K562 (cell line): ENCODE data around the gene COMMD8. TPM values are rescaled to one million over a fixed set of nuclear protein-coding genes. Genes with fewer than 3 reads are reported as not detected.

Source experiments
- ATAC-seq: fragments of 200-7000 bp; cut with Tn5 transposase; 3 replicates; pipeline ENCODE4 v1.9.1; 2020; ENCODE audit warnings: moderate library complexity
- BruUV-seq: library from RNA; stranded (reverse); fragments of 400-500 nt; replicated peaks from 2 replicates; lab custom pipeline; 2021; lab: Mats Ljungman, UMichigan
- CTCF ChIA-PET: fragments of 300-600 bp; formaldehyde crosslinking; extraction: SDS; loops from one replicate; lab custom pipeline; 2021; ENCODE audit warnings: low intra/inter-chr PET ratio; lab: Yijun Ruan, JAX
- POLR2A ChIA-PET: fragments of 300-600, 350-650 bp; sonication (Branson Sonifier 250); formaldehyde crosslinking; extraction: SDS; loops from one replicate; lab custom pipeline; 2021; ENCODE audit warnings: antibody characterized with exemption, inconsistent platforms; lab: Yijun Ruan, JAX
- DNase-seq, 4 experiments: peaks; one replicate each; pipeline versions ENCODE4 v3.0.0 to v3.0.0-alpha.2; 2011 to 2018; ENCODE audit warnings: low spot score in 3 of 4, mixed read lengths in 3 of 4; ENCODE audit errors: extremely low read depth in 1 of 4
- FAIRE-seq: peaks from 2 replicates; lab custom pipeline; 2011; peaks lifted over from hg19 to GRCh38; lab: Jason Lieb, UNC
- H2AFZ ChIP-seq: 2 replicates; pipeline ENCODE4 v1.6.0; 2011; ENCODE audit warnings: low read depth, low read length, control low read depth, inconsistent platforms
- H3K27ac ChIP-seq: fragments of 200-600 bp; 3 replicates; pipeline ENCODE4 v1.8.0; 2011; ENCODE audit warnings: low read depth, mild to moderate bottlenecking, control low read depth, inconsistent platforms, low read length, moderate library complexity, mixed read lengths; ENCODE audit errors: extremely low read depth
- H3K27me3 ChIP-seq, 2 experiments: fragments of 300-600 bp in 1 of 2; 2 replicates in 1 of 2; 3 replicates in 1 of 2; pipeline versions ENCODE4 v1.6.0 to v1.8.0; 2011; ENCODE audit warnings: inconsistent platforms in 2 of 2, low read length in 2 of 2, mild to moderate bottlenecking in 1 of 2, mixed read lengths in 1 of 2, moderate library complexity in 1 of 2; ENCODE audit not compliant: control insufficient read depth in 2 of 2, insufficient read depth in 2 of 2
- H3K36me3 ChIP-seq: fragments of 300-600 bp; 3 replicates; pipeline ENCODE4 v1.8.0; 2011; ENCODE audit warnings: mild to moderate bottlenecking, low read length, inconsistent platforms; ENCODE audit not compliant: control insufficient read depth, insufficient read depth
- H3K4me1 ChIP-seq, 2 experiments: fragments of 200-600 bp in 1 of 2; replicated peaks in 1 of 2; 2 replicates in 1 of 2; 3 replicates in 1 of 2; pipeline versions ENCODE4 v1.5.1 to v1.8.0; 2011; ENCODE audit warnings: inconsistent platforms in 2 of 2, low read length in 2 of 2, mild to moderate bottlenecking in 1 of 2, mixed read lengths in 1 of 2, moderate library complexity in 1 of 2; ENCODE audit not compliant: control insufficient read depth in 2 of 2, insufficient read depth in 2 of 2
- H3K4me2 ChIP-seq: 2 replicates; pipeline ENCODE4 v1.6.1; 2011; ENCODE audit warnings: low read length, control low read depth, inconsistent platforms, mixed read lengths; ENCODE audit not compliant: insufficient read depth
- H3K4me3 ChIP-seq: fragments of 200-600 bp; sonication (generic), shearing (Covaris generic); 2 replicates; pipeline ENCODE4 v1.5.1; 2016; ENCODE audit warnings: control low read depth, inconsistent platforms
- H3K79me2 ChIP-seq: fragments of 200-600 bp; 3 replicates; pipeline ENCODE4 v1.8.0; 2011; ENCODE audit warnings: low read length, inconsistent platforms; ENCODE audit not compliant: control insufficient read depth, insufficient read depth
- H3K9ac ChIP-seq, 2 experiments: 2 replicates each; pipeline versions ENCODE4 v1.6.0 to v1.6.1; 2011; ENCODE audit warnings: low read depth in 2 of 2, low read length in 2 of 2, control low read depth in 1 of 2, inconsistent platforms in 1 of 2, mild to moderate bottlenecking in 1 of 2, mixed read lengths in 1 of 2; ENCODE audit not compliant: insufficient read depth in 1 of 2
- H3K9me1 ChIP-seq: one replicate; pipeline ENCODE4 v1.6.0; 2011; ENCODE audit warnings: inconsistent platforms, mild to moderate bottlenecking, low read length, moderate library complexity; ENCODE audit not compliant: control insufficient read depth, insufficient read depth
- H3K9me3 ChIP-seq: replicated peaks from 2 replicates; pipeline ENCODE4 v1.5.1; 2011; ENCODE audit warnings: low read depth, low read length, inconsistent platforms; ENCODE audit not compliant: control insufficient read depth, insufficient read depth
- H4K20me1 ChIP-seq: replicated peaks from 2 replicates; pipeline ENCODE4 v1.6.1; 2011; ENCODE audit warnings: low read length, inconsistent platforms, mixed read lengths; ENCODE audit not compliant: control insufficient read depth, insufficient read depth
- BCOR ChIP-seq: fragments of 450-650 bp; IDR thresholded peaks from 2 replicates; pipeline ENCODE4 v1.6.1; 2016
- CBFA2T2 ChIP-seq: fragments of 450-650 bp; conservative IDR thresholded peaks from 2 replicates; pipeline ENCODE4 v1.6.1; 2017; ENCODE audit warnings: mild to moderate bottlenecking
- CC2D1A ChIP-seq: fragments of 450-650 bp; IDR thresholded peaks from 2 replicates; pipeline ENCODE4 v1.6.1; 2017; ENCODE audit warnings: mild to moderate bottlenecking
- E2F3 ChIP-seq: fragments of 250-450 bp; sonication (Bioruptor Pico); IDR thresholded peaks from 2 replicates; pipeline ENCODE4 v1.4.0; 2020; ENCODE audit warnings: mild to moderate bottlenecking
- JUN ChIP-seq, 2 experiments: sonication (generic) in 1 of 2; formaldehyde crosslinking in 1 of 2; IDR thresholded peaks; 2 replicates each; pipeline versions ENCODE4 v1.6.1 to v1.8.0; 2012 to 2022; ENCODE audit warnings: borderline replicate concordance in 2 of 2, mild to moderate bottlenecking in 2 of 2, improper control_type of control experiment in 1 of 2, low read depth in 1 of 2, low read length in 1 of 2, missing genetic modification reagents in 1 of 2
- KAT2B ChIP-seq: IDR thresholded peaks from one replicate; pipeline ENCODE4 v1.6.1; 2012; ENCODE audit warnings: low read depth, mild to moderate bottlenecking, control low read depth, inconsistent platforms, low read length, moderate library complexity
- PCBP1 ChIP-seq: fragments of 200-400 bp; formaldehyde crosslinking; IDR thresholded peaks from 2 replicates; pipeline ENCODE4 v1.6.1; 2018; ENCODE audit warnings: mild to moderate bottlenecking, low read depth, low read length; ENCODE audit not compliant: poor library complexity, severe bottlenecking
- PRMT5 ChIP-seq: sonication (generic); formaldehyde crosslinking; IDR thresholded peaks from 2 replicates; pipeline ENCODE4 v1.5.0; 2020; ENCODE audit warnings: missing genetic modification reagents
- RFX1 ChIP-seq: fragments of 450-650 bp; IDR thresholded peaks from 2 replicates; pipeline ENCODE4 v1.6.1; 2016; ENCODE audit warnings: mild to moderate bottlenecking, moderate library complexity
- SMAD1 ChIP-seq: fragments of 150-350 bp; IDR thresholded peaks from 2 replicates; pipeline ENCODE4 v1.6.1; 2014; ENCODE audit warnings: low read length, low read depth; ENCODE audit not compliant: partially characterized antibody
- YY1 ChIP-seq, 3 experiments: IDR thresholded peaks; 2 replicates each; pipeline ENCODE4 v1.6.1; 2011; ENCODE audit warnings: low read length in 2 of 3, mild to moderate bottlenecking in 2 of 3, moderate library complexity in 2 of 3, borderline replicate concordance in 1 of 3, control low read depth in 1 of 3, low read depth in 1 of 3; ENCODE audit not compliant: insufficient read depth in 3 of 3, insufficient replicate concordance in 2 of 3, control insufficient read depth in 1 of 3, insufficient read length in 1 of 3; ENCODE audit errors: extremely low read depth in 1 of 3
- ZBTB7A ChIP-seq: IDR thresholded peaks from 2 replicates; pipeline ENCODE4 v1.6.1; 2011; ENCODE audit warnings: low read depth, mild to moderate bottlenecking, low read length, moderate library complexity, borderline replicate concordance; ENCODE audit not compliant: control insufficient read depth
- ZNF3 ChIP-seq: fragments of 250-450 bp; sonication (Bioruptor Pico); IDR thresholded peaks from 2 replicates; pipeline ENCODE4 v1.5.0; 2021; ENCODE audit warnings: mild to moderate bottlenecking, moderate library complexity
- WGBS: fragments of 100-300 bp; shearing (Covaris generic); methylation state at CpG from one replicate; pipeline ENCODE4 v1.1.6; 2016; ENCODE audit warnings: low coverage, mixed read lengths; ENCODE audit not compliant: insufficient coverage; ENCODE audit errors: missing lambda C conversion rate; 5-methylcytosine and 5-hydroxymethylcytosine counted together
- in situ Hi-C: fragments of 300-500 bp; cut with MboI; formaldehyde crosslinking; loops from 4 replicates; pipeline ENCODE4 v1.15.0; 2018; ENCODE audit warnings: inconsistent platforms, mixed read lengths
- intact Hi-C: fragments of 100-400 bp; cut with micrococcal nuclease; formaldehyde crosslinking; loops from 2 replicates; pipeline ENCODE4 v1.14.2; 2022
- polyA plus RNA-seq, 8 experiments: library from polyadenylated mRNA; depleted of rRNA in 4 of 8; stranded (reverse) in 5 of 8; unstranded in 3 of 8; fragments of >200 nt; fragmentation: Nextera tagmentation in 2 of 8; fragmentation: Illumina TruSeq in 1 of 8; extraction: Ambion mirVana in 2 of 8; extraction: Trizol in 1 of 8; gene quantifications; 2 replicates each; pipeline versions ENCODE4 v1.2.1 to v1.2.3, GENCODE V29; 2011 to 2014; ENCODE audit warnings: inconsistent platforms in 1 of 8, missing spikeins in 1 of 8
- total RNA-seq, 7 experiments: library from RNA; depleted of rRNA in 6 of 7; stranded (reverse); fragments of >200 nt in 6 of 7; fragmentation: Illumina TruSeq in 2 of 7; extraction: Trizol in 2 of 7; gene quantifications; 2 replicates each; pipeline versions ENCODE4 v1.2.1 to v1.2.3, GENCODE V29; 2011 to 2021; ENCODE audit warnings: low replicate concordance in 1 of 7

COMMD8 gene
- total and polyA plus RNA-seq, 9 of the 15 experiments (the other 6 are each of a cell fraction or from before 2014, with no cell fraction given), result 7.6 to 41.0 (median 13.1) TPM

DNA sequence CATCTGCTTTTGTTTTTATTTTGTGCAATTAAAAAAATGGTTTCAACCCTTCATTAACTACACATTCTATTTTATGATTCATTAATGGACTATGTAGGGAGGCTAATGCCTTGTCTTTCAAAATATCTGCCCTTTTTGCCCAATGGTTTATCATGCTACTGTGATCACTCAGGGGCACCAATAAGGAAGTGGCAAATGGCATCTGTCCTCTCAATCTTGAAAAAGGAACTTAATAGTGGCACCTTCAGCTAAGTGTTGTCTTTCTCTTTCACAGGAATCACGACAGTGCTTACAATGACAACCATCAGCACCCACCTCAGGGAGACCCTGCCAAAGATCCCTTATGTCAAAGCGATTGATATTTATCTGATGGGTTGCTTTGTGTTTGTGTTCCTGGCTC, 57.1 kb downstream of the COMMD8 start:
- Histone ChIP-seq H3K36me3 (no peaks in the 10 kb centered on the region), H3K27me3 (no peaks in the 10 kb centered on the region), H3K9me3 (no peaks in the 10 kb centered on the region), H3K4me2 (no peak overlapping the region), H2AFZ (no peak overlapping the region), H3K79me2 (no peaks in the 10 kb centered on the region), H3K9me1 (no peaks in the 10 kb centered on the region)
- ATAC-seq (no peak), FAIRE-seq (no peak)
- intact Hi-C loops, result no loop called here
- in situ Hi-C loops, result no loop called here
- CTCF ChIA-PET, result no interaction called here
- WGBS, result 0% methylated on average over 2 of the region's 2 CpGs
- no peak for TF ChIP-seq CC2D1A
- TF ChIP-seq PCBP1, result no peak
- no peak for TF ChIP-seq JUN (IDR thresholded peaks at IDR 0.05; ENCODE audit: borderline replicate concordance, low read depth, low read length)
- no peak for TF ChIP-seq JUN (CRISPR knock-in tag; IDR thresholded peaks at IDR 0.05; ENCODE audit: borderline replicate concordance)
- TF ChIP-seq PRMT5 (CRISPR knock-in tag), result no peak
- no peak for TF ChIP-seq CBFA2T2
- TF ChIP-seq YY1 (IDR thresholded peaks at IDR 0.05; ENCODE audit: borderline replicate concordance in 1 of 3, control insufficient read depth in 1 of 3, extremely low read depth in 1 of 3, insufficient read depth in 3 of 3, insufficient read length in 1 of 3, insufficient replicate concordance in 2 of 3, low read depth in 1 of 3, low read length in 2 of 3), result no peak
- no peak for TF ChIP-seq ZNF3
- TF ChIP-seq E2F3, result no peak
- TF ChIP-seq SMAD1, result no peak
- TF ChIP-seq BCOR, result no peak
- no peak for TF ChIP-seq KAT2B
- no peak for TF ChIP-seq ZBTB7A
- no peak for TF ChIP-seq RFX1
- TF ChIP-seq, all 486 proteins: peak for 0
- POLR2A ChIA-PET, result no interaction called here
- Histone ChIP-seq H3K9ac (no peak overlapping the region), H3K4me3 (no peak overlapping the region), H3K4me1 (no peaks in the 10 kb centered on the region), H4K20me1 (no peaks in the 10 kb centered on the region), H3K27ac (no peak overlapping the region)
- DNase-seq, result no peak
- no TSS peak for BruUV-seq

Other genes starting within 250 kb of the COMMD8 start
- gene ATP10D, start 21.6 kb upstream of the COMMD8 start, total RNA-seq (2014; rRNA removed), result 0.04 TPM in 1 of 2 replicates, not detected in the other
- gene ATP10D, start 21.6 kb upstream of the COMMD8 start, total RNA-seq (2014; rRNA removed; fragmentation: Illumina TruSeq; extraction: Trizol), result 0.11 and 0.26 TPM in 2 replicates
- 0.15 and 0.36 TPM in 2 replicates for gene ATP10D, start 21.6 kb upstream of the COMMD8 start, total RNA-seq (2015; rRNA removed; fragmentation: Illumina TruSeq; extraction: Trizol)
- gene ATP10D, start 21.6 kb upstream of the COMMD8 start, total RNA-seq (2021), result 0.18 and 0.27 TPM in 2 replicates
- gene ATP10D, start 21.6 kb upstream of the COMMD8 start, polyA plus RNA-seq (2011; rRNA removed), result 0.03 and 0.29 TPM in 2 replicates
- gene ATP10D, start 21.6 kb upstream of the COMMD8 start, polyA plus RNA-seq (2014; fragmentation: Illumina TruSeq; extraction: Trizol), result 0.11 and 0.15 TPM in 2 replicates
- under 1 TPM; 0.10 to 0.24 TPM for gene ATP10D, start 21.6 kb upstream of the COMMD8 start, polyA plus RNA-seq (2014; fragmentation: Nextera tagmentation; extraction: Ambion mirVana)
- gene ATP10D, start 21.6 kb upstream of the COMMD8 start, polyA plus RNA-seq (2014; rRNA removed), result 0.13 TPM in 1 of 2 replicates, not detected in the other